Effector memory CD8-positive, alpha-beta T cell (primary cell): ENCODE measurements around the gene MARCHF9.

Source experiments
- ATAC-seq: fragments of 150-1000 bp; cut with Tn5 transposase; replicated peaks from 2 replicates; pipeline ENCODE4 v1.10.0; 2021; ENCODE audit warnings: mild to moderate bottlenecking, moderate library complexity
- DNase-seq, 3 experiments: peaks; one replicate each; pipeline ENCODE4 v3.0.0; 2021
- H3K27ac Mint-ChIP-seq, 2 donors: one replicate each; pipeline ENCODE4 v1.8.0; 2022; ENCODE audit warnings: mild to moderate bottlenecking in 2 of 2, mixed read lengths in 2 of 2, moderate library complexity in 2 of 2
- H3K27me3 Mint-ChIP-seq, 2 donors: one replicate each; pipeline ENCODE4 v1.8.0; 2022; ENCODE audit warnings: mixed read lengths in 2 of 2
- H3K36me3 Mint-ChIP-seq: one replicate; pipeline ENCODE4 v1.8.0; 2022; ENCODE audit warnings: mild to moderate bottlenecking, moderate library complexity, mixed read lengths; ENCODE audit not compliant: insufficient read depth
- H3K4me1 Mint-ChIP-seq, 2 donors: one replicate each; pipeline ENCODE4 v1.8.0; 2022; ENCODE audit warnings: low read depth in 2 of 2, mixed read lengths in 2 of 2
- H3K4me3 Mint-ChIP-seq, 2 donors: one replicate each; pipeline ENCODE4 v1.8.0; 2022; ENCODE audit warnings: mild to moderate bottlenecking in 2 of 2, mixed read lengths in 2 of 2, moderate library complexity in 2 of 2
- H3K9me3 Mint-ChIP-seq, 2 donors: one replicate each; pipeline ENCODE4 v1.8.0; 2022; ENCODE audit warnings: mixed read lengths in 2 of 2

MARCHF9 gene

DNA sequence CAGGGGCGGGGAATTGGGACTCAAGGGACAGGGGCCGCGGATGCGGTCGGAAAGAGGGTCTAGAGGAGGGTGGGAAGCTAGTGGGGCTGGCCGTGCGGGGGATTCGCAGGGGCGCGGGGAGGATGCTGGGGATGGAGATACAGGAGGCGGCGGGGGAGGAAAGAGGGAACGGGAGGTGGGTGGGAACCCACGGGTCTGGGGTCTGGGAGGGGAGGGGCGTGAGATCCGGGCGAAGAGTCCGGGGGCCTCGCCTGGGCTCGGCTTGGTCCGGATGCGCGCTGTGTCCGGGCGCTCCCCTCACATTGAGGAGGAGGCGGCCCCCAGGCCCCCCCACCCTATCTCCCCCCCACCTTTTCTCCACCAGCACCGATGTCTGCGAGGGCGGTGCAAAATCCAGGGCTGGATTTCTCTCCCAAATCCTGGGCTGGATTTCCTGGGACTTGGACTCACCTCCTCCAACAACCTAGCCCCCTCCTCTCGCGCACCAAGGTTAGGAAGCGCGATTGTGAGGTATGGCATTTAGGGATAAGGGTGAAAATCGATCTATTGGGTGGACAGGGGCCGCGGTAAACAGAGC, 16.2 kb upstream of the MARCHF9 start, which contains the start of gene AGAP2:
TSS of gene AGAP2 (minus strand) at position 82 of the 577 bp plus-strand sequence. CDS start 496 bp downstream, outside the sequence.
- DNase-seq (no peak), ATAC-seq (no peak)
- H3K27ac Mint-ChIP-seq = peak within 1 kb of the TSS; percentile 92 to 97
- H3K27me3 Mint-ChIP-seq = no peaks in the 10 kb centered on the region
- peaks cover 57% of the 10 kb centered on the region for H3K36me3 Mint-ChIP-seq
- H3K9me3 Mint-ChIP-seq = no peaks in the 10 kb centered on the region
- H3K4me3 Mint-ChIP-seq = peak within 1 kb of the TSS; percentile 74 to 84
- peaks cover 42 to 50% of the 10 kb centered on the region in 2 donors for H3K4me1 Mint-ChIP-seq

- H3K4me1 Mint-ChIP-seq = peaks cover 46 to 52% of the 10 kb centered on the region in 2 donors
Observed at GRCh38 chr12:57739387-57739786, 15.5 kb upstream of the MARCHF9 start.

DNA sequence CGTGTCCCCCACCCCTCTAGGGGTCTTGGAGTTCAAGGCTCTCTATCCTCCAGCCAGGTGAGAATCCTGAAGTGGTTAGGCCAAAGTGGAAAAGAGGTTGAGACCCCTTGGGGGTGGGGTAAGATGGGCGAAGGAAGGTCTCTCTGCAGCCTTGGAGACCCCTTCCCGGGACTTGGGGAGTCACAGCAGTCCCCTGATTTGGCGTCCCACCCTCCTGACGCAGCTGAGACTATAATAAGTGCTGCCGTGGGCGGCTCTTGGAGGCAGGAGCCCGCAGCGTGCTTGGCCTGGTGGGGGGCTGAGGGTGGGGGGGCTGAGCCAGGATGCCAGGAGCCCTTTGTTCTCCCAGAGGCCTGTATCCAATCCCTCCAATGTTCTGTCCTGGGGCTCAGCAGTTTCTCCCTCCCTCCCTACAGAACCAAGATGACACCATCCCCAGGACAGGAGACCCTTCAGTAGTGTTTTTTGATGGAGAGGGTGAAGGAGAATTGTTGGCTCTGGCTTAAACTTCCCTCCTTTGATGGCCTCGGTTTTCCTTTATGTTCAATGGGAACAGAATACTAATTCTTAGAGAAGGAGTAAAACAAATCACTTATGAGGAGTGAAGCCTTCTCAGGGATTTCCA, 14.9 kb upstream of the MARCHF9 start:
- Mint-ChIP-seq H3K4me1 (peaks cover 45 to 52% of the 10 kb centered on the region in 2 donors), H3K9me3 (no peaks in the 10 kb centered on the region), H3K27ac (peak overlapping the region; percentile 97), H3K36me3 (peaks cover 58% of the 10 kb centered on the region), H3K27me3 (no peaks in the 10 kb centered on the region), H3K4me3 (peak overlapping the region; percentile 84 to 88)
- ATAC-seq = no peak
- no peak for DNase-seq

More at GRCh38 chr12:57739387-57739786, 15.5 kb upstream of the MARCHF9 start:
- Mint-ChIP-seq H3K36me3 (peaks cover 57% of the 10 kb centered on the region), H3K4me3 (peak overlapping the region; percentile 74 to 84), H3K9me3 (no peaks in the 10 kb centered on the region), H3K27ac (peak overlapping the region; percentile 92 to 97), H3K27me3 (no peaks in the 10 kb centered on the region)
- DNase-seq = no peak
- no peak for ATAC-seq

DNA sequence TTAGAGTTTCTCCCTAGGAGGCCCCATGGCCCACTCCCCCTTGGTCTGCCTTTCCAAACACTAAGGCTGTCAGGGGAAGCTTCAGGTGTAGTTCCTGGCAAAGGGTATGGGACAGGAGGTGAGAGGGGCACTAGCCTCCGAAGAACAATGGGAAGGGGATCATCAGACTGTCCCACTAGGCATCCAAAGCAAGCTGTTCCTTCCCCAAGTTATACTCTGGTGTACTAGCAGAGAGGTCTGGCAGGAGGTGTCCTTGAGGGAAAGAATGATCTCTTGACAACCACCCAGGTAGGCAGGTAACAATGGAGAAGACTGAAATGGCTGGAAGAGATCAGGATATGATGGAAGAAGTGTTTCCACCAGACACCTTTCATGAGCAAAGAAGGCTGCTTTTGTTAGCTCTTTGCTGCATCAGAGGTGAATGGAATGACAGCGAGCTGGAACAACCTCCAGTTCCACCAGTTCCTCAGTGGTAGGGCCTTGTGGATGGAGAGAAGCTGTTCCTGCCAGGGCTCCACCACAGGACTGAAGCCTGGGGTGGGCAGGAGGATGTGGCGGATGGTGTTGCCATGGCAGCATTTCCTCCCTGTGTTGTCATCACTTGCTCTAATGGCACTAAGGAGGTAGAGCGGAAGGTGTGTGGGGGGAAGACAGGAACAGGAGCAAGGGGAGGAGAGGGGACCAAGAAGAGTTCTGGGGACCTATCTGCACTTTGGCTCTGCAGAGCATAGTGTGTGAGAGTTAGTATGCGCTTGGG, 14.1 kb upstream of the MARCHF9 start:
- Mint-ChIP-seq H3K4me3 (peak overlapping the region; percentile 84 to 88), H3K27me3 (no peaks in the 10 kb centered on the region), H3K4me1 (peaks cover 52 to 59% of the 10 kb centered on the region in 2 donors), H3K9me3 (no peaks in the 10 kb centered on the region), H3K36me3 (peaks cover 60% of the 10 kb centered on the region), H3K27ac (peak overlapping the region; percentile 97)
- peak; percentile 73 for ATAC-seq
- DNase-seq = peak; percentile 80 to 81 (median 81)

DNA sequence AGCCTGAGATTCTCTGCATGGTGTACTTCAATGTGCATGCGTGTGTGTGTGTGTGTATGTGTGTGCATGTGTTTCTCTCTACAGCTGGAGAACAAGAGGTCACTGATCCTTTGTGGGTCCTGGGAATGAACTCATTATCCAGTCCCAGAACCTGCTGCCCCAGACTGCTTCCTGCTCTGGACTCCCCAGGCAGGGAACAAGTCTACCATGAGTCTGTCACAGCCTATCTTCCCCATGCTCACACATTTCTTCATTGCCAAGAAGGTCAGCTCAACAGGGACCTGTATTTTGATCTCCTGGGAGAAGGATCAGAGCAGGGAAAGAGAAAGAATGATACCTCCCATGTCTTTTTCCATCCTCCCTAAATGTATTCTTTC, 13.5 kb upstream of the MARCHF9 start:
- ATAC-seq (no peak), DNase-seq (no peak)
- Mint-ChIP-seq H3K9me3 (no peaks in the 10 kb centered on the region), H3K4me3 (peak overlapping the region; percentile 84 to 88), H3K27ac (peak overlapping the region; percentile 97), H3K36me3 (peaks cover 57% of the 10 kb centered on the region), H3K4me1 (peaks cover 52 to 62% of the 10 kb centered on the region in 2 donors), H3K27me3 (no peaks in the 10 kb centered on the region)

- peak; percentile 58 for ATAC-seq
- peak; percentile 69 to 71 (median 70) for DNase-seq
- peaks cover 58% of the 10 kb centered on the region for H3K36me3 Mint-ChIP-seq
- no peaks in the 10 kb centered on the region for H3K27me3 Mint-ChIP-seq
- H3K4me3 Mint-ChIP-seq = peak overlapping the region; percentile 84 to 88
- peaks cover 46 to 55% of the 10 kb centered on the region in 2 donors for H3K4me1 Mint-ChIP-seq
- peak overlapping the region; percentile 97 for H3K27ac Mint-ChIP-seq
- H3K9me3 Mint-ChIP-seq = no peaks in the 10 kb centered on the region
Observed at GRCh38 chr12:57741844-57742738, 12.8 kb upstream of the MARCHF9 start.

- ATAC-seq (no peak), DNase-seq (no peak)
- Mint-ChIP-seq H3K27ac (peak overlapping the region; percentile 94 to 96), H3K4me1 (peaks cover 46 to 55% of the 10 kb centered on the region in 2 donors), H3K4me3 (peak overlapping the region; percentile 96), H3K27me3 (no peaks in the 10 kb centered on the region), H3K9me3 (no peaks in the 10 kb centered on the region), H3K36me3 (peaks cover 70% of the 10 kb centered on the region)
Observed at GRCh38 chr12:57743769-57744168, 11.1 kb upstream of the MARCHF9 start.

DNA sequence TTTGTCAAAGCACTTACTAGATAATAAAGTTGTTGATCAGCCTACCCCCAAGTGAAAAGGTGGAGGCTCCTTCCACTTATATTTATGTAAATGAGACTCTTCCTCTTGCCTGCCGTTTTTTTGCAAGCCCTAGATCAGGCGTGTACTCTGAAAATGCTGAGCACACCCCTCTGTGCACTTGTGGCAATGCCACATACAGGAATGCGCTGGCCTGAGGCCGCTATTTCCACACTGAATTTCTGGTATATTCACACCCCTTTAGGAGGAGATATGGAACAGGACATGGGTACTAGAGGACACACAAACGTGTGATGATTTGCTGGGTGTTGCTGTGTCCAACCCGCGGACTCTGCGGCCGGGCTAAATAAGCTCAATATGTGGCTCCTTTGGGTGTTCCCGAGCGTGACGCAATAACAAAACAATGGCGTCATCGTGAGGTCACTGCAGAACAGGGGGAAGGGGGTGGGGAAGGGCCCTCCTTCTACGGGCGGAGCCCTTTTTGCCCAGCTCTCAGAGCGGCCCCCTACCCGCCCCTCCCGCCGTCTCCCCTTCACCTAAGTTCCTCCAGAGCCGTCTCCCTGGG, 10.6 kb upstream of the MARCHF9 start:
- Mint-ChIP-seq H3K36me3 (peaks cover 70% of the 10 kb centered on the region), H3K27ac (peak overlapping the region; percentile 94 to 96), H3K4me1 (peaks cover 43 to 51% of the 10 kb centered on the region in 2 donors), H3K9me3 (no peaks in the 10 kb centered on the region), H3K4me3 (peak overlapping the region; percentile 96), H3K27me3 (no peaks in the 10 kb centered on the region)
- ATAC-seq (peak; percentile 31), DNase-seq (peak; percentile 66 to 71 (median 68))

GRCh38 chr12:57744777-57745484, 10.0 kb upstream of the MARCHF9 start, which contains the start of gene TSPAN31:
Gene TSPAN31, plus strand, starts transcription at chr12:57745039. Its CDS starts 116 bp downstream, at chr12:57745155.
- no peaks in the 10 kb centered on the region for H3K27me3 Mint-ChIP-seq
- peak within 1 kb of the TSS; percentile 94 to 96 for H3K27ac Mint-ChIP-seq
- peak within 1 kb of the TSS; percentile 96 for H3K4me3 Mint-ChIP-seq
- H3K9me3 Mint-ChIP-seq = no peaks in the 10 kb centered on the region
- peaks cover 37 to 46% of the 10 kb centered on the region in 2 donors for H3K4me1 Mint-ChIP-seq
- ATAC-seq = peak; percentile 73
- DNase-seq = peak; percentile 89 to 93 (median 91)
- H3K36me3 Mint-ChIP-seq = peaks cover 66% of the 10 kb centered on the region

DNA sequence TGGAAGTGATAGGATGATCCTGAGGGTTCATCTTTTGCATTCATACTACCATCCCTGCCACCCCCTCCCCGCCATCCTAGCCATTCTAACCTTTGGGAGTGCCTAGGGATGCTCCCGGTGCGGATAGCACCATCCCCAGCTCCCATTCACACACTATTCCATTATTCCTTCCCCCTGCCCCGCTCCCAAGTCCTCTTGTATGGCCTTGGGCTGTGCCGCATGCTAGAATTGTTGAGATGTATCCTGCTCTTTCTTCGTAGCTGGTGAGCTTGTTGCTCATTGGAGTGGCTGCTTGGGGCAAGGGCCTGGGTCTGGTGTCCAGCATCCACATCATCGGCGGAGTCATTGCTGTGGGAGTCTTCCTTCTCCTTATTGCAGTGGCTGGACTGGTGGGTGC, 9.4 kb upstream of the MARCHF9 start:
- Mint-ChIP-seq H3K27ac (peak overlapping the region; percentile 94 to 96), H3K36me3 (peaks cover 61% of the 10 kb centered on the region), H3K4me1 (peaks cover 39 to 44% of the 10 kb centered on the region in 2 donors), H3K4me3 (peak overlapping the region; percentile 96), H3K27me3 (no peaks in the 10 kb centered on the region), H3K9me3 (no peaks in the 10 kb centered on the region)
- ATAC-seq (no peak), DNase-seq (no peak)

GRCh38 chr12:57746025-57746424, 8.9 kb upstream of the MARCHF9 start:
- Mint-ChIP-seq H3K27me3 (no peaks in the 10 kb centered on the region), H3K4me3 (peak overlapping the region; percentile 96), H3K27ac (peak overlapping the region; percentile 94 to 96), H3K4me1 (peaks cover 34 to 43% of the 10 kb centered on the region in 2 donors), H3K36me3 (peaks cover 55% of the 10 kb centered on the region), H3K9me3 (no peaks in the 10 kb centered on the region)
- DNase-seq (no peak), ATAC-seq (no peak)

GRCh38 chr12:57749061-57749460, 5.8 kb upstream of the MARCHF9 start:
- H3K27ac Mint-ChIP-seq = peak overlapping the region in 1 of 2 donors; percentile 52
- H3K9me3 Mint-ChIP-seq = no peaks in the 10 kb centered on the region
- no peak overlapping the region for H3K4me3 Mint-ChIP-seq
- H3K27me3 Mint-ChIP-seq = no peaks in the 10 kb centered on the region
- H3K36me3 Mint-ChIP-seq = peaks cover 55% of the 10 kb centered on the region
- no peak for ATAC-seq
- peaks cover 36 to 58% of the 10 kb centered on the region in 2 donors for H3K4me1 Mint-ChIP-seq
- no peak for DNase-seq
